ENCODE data around the gene GOLM1.

GOLM1 gene

DNA sequence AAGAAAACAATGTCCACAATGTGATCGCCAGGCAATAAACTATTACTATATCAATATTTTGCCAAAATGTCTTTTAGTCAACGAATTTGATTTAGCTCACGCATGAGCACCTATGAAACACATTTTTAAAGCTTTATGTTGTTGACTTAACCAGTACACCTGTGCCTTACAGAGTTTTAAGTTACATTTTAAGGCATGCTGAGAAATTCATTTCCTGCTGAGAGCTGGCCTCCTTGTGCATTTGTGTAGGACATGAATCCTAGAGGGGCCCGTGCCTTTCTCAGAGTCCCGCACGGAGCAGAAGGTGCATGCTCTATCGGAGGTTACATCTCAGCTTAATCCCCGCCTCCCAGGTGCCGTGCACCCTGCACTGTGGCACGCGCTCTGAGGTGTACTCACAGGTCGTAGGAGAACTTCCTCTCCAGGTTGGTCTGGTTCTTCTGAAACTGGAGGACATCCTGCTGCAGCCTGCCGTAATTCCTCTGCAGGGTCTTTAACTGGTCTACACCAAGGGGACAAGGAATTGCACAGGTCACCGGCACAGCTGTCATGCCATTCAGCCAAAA lies 53.2 kb downstream of the GOLM1 start:
- no peak for DNase-seq (ENCODE audit: low read depth in 3 of 3)

DNA sequence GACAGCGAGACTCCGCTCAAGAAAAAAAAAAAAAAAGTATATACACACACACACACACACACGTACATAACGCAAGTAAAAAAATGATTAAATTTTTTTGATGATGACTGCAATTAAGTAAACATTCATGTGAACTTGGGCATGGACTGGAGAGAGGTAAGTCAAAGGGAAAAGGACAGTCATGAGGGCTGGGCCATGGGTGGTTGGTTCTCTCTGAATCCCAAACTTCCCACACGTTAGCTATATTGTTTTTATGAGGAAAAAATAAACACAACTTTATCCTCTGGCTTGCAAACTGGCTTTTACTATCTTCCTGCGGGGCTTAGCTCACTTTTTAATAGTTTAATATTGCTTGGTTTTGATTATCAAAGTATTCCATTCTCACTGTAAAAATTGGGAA lies 53.7 kb downstream of the GOLM1 start:
- no peak for DNase-seq (ENCODE audit: low read depth in 3 of 3)

DNA sequence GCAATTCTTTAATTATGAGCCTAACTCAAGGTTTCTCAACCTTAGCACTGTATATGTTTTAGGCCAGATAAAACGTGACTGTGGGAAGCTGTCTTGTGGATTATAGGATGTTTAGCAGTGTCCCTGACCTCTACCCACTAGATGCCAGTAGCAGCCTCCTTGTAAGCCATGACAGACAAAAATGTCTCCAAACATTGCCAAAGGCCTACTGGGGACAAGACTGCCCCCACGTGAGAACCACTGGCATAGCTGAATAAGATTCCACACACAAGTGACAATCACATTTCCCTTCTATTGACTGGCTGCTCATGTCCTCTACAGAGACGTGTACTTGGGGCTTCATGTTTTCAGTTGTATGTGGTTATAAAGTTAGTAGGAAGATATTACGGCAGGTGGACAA lies 55.4 kb downstream of the GOLM1 start:
- no peak for DNase-seq (ENCODE audit: low read depth in 3 of 3)

DNA sequence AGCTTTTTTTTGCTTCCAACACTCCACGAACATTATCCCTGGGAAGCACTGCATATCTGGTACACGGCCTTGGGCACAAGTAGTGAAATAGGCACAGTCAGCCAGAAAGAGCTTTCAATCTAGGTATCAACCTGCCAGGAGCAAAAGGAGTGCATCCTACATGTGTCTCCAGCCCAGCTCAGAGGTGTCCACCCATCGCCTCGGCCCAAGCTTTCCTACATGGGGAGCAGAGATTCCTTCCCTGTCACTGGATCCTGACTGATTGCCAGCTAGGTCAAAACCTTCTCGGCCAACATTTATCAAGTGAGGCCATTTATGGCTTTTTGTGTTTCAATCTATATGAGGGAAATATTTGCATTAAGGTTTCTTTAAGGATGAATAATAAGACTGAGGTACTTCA lies 55.8 kb downstream of the GOLM1 start:
- no peak for DNase-seq (ENCODE audit: low read depth in 3 of 3)

DNA sequence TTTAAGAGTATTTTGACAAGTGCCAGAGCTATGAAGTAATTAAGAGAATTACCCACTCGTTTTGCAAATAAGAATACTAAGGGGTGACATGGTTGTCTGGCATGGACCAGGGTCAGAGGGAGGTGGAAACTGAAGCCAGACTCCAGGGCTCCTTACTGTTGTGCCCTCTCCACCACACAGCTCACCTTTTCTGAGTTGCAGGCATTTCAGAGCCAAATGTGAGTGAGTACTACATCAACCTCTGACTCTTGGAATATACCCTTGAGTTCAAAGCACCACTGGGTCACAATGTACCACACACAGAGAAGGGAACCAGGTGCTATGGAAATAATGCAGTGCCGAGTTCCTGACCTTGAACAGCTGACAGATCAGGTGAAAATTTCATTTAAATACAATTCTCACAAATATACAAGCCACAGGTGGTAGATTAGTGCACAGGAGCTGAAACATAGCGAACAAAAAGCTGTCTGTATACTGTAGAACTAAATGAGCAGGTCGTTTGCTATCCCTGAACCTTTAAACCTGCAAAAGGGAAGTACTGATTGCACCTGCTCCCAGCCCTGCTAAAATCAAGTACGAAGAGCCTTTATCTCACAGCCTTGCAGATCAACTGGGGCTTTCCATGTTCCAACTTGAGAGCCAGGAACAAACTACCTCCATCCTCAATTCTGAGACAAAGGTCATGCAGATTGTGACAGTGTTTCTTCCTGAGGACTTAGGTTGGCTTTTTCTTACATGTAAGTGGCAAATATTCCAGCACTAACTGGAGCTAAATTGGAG lies 57.0 kb downstream of the GOLM1 start:
- no peak for DNase-seq (ENCODE audit: low read depth in 3 of 3)

DNA sequence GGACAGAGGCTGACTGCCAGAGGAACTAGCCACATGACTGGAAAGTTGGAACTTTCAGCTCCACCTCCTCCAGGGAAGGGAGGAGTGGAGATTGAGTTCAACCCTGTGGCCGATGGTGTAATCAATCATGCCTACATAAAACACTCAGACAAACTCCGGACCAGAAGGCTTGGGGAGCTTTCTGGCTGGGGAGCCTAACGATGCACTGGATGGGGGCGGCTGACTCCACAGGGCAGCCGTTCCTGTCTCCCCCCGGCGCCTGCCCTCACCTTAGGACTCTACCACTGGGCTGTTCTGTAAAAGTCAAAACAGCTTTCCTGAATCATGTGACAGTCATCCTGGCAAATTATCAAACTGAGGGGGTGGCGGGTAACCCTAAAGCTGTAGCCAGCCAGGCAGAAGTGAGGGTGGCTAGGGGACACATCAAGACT lies 58.0 kb downstream of the GOLM1 start:
- DNase-seq (ENCODE audit: low read depth in 3 of 3), result no peak

DNA sequence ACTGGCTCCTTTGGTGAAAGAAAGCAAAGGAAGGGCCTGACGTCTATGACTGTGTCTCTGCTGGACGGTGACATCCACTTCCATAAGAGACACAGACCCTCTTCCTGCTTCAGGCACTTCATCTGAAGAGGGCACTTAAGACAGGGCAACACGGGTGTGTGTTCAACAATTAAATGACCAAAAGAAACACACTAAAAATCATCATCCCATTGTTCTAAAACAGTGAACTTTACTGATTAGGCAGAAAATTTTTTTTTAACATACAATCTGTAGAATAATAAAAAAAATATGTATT lies 58.5 kb downstream of the GOLM1 start:
- DNase-seq (ENCODE audit: low read depth in 3 of 3), result no peak

DNA sequence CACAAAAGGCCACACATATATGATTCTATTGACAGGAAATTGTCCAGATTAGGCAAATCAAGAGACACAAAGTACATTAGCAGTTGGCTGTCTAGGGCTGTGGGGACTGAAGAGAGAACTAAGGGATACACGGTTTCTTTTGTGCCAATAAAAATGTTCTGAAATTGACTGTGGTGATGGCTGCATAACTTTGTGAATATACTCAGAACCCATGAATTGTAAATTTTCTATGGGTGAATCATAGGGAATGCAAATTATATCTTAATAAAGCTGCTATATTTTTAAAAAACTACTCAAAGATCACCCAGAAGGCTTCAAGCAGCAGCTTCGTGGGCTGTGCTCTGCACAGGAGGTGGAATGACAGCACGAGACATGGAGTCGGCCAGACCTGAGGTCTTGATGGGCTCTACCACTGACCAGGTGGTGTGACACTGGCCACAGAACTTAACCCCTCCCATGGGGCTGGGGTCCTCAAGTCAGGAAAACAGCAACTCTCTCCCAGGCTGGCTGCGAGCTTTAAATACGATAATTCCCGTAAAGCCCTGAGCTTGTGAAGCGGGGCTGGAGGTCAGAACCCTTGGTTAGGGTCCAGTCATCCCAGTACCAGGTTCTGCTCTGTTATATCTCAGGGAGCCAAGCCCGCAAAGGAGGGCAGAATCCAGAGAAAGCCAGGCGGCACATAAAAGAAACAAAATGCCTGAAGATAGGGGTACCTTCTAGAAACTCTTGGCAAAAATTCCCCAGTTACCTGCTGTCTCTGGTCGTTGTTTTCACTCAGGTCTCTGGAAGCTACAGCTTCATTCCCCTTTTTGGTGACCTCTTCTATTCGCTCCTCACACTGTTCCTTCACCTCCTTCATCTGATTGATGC lies 59.1 kb downstream of the GOLM1 start:
- no peak for DNase-seq (ENCODE audit: low read depth in 3 of 3)

DNA sequence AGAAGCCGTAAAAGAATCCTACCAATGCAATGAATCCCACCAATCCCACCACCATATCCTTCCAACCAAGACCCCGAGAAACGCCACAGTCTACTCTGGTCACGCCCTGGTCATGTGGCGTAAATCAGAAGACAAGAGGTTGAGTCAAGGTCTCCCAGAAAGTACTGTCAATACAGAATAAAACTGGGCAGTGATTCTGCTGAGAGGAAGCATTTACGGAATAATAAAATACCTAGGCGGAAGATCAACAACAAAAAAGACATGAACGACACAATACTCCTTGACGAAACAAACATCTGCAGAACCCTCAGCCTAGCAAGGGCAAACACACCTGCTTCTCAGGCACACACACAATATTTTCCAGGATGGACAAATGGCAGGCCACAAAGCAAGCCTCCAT lies 62.8 kb downstream of the GOLM1 start:
- DNase-seq (ENCODE audit: low read depth in 3 of 3), result no peak

DNA sequence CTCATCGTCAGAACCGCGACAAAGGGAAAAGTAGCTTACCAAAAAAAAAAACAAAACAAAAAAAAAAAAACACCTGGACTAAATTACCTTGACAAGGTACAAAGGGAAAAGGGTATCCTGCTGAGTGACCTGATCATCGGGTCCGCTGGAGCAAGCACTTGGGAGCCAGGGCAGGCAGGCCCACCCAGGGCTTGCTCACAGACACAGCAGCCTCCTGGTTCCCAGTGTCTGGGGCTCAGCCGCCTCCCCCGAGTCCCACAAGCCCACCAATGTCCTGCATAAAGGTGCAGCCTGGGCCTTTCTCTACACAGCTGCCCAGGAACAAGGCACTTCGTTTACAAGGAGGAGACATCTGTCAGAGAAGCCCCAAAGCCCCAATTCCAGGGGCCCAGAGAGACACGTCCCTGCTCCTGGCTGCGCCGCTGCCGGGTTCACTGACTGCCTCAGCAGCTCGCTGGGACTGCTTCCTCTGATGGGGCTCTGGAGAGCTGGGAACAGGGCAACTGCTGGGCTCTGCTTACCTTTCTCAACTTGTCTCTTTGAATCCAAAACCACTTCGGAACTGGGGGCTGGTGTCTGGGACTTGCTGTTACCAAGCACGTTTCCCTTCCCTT lies 63.4 kb downstream of the GOLM1 start:
- no peak for DNase-seq (ENCODE audit: low read depth in 3 of 3)

DNA sequence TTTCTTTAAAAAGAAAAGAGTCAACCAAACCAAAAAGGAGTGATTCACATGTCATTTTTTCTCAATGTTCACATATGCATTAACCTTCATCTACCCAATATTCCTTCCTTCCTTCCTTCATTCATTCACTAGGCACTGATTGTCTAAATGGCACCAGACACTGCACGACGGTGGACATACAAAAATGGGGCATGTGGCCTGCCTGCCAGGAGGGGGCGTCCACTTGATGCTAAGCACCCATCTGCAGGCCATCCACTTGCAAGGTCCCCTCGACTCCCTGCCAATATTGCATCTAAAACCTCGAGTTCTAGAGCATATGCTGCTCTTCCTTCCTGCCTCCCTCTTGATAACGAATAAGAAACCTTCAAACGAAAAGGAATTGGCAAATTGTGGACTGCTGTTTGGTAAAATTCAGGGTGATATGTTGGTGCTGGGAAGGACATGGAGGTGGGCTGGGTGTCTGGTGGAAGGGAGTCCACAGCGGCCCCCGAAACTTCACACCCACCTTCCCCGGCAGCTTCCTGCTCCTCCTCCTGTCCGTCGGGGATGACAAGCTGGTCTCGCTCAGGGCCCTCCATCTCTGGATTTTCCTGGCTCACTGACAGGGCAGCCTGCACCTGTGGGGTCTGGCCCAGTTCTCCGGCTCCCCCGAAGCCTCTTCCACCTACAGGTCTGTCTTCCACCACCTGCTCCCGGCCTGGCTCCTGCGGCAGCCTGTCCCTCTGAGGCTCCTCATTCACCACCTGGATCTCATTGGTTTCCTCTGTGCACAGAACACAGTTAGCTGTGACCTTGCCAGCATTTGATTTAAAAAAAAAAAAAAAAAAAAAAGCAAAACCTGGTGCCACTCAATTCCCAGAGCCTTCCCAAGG lies 64.3 kb downstream of the GOLM1 start:
- DNase-seq (ENCODE audit: low read depth in 3 of 3), result no peak

DNA sequence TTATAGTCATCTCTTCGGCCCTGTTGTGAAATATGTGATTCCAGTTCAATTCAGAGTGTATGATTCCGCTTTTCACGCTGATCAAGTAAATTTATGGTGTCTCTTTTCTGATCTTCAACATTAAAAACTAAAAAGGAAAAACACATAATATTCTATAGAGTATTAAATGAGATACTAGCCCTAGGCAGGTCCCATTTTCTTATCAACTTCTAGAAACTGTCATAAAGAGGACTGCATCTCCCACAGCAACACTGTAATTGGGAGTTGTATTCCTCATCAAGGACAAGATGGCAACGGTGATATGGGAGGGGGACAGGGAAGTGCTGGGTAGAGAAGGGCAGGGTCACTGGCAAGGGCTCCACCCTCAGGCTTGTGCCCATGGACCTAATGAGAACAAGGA lies 71.6 kb downstream of the GOLM1 start:
- no peak for DNase-seq (ENCODE audit: low read depth in 3 of 3)

DNA sequence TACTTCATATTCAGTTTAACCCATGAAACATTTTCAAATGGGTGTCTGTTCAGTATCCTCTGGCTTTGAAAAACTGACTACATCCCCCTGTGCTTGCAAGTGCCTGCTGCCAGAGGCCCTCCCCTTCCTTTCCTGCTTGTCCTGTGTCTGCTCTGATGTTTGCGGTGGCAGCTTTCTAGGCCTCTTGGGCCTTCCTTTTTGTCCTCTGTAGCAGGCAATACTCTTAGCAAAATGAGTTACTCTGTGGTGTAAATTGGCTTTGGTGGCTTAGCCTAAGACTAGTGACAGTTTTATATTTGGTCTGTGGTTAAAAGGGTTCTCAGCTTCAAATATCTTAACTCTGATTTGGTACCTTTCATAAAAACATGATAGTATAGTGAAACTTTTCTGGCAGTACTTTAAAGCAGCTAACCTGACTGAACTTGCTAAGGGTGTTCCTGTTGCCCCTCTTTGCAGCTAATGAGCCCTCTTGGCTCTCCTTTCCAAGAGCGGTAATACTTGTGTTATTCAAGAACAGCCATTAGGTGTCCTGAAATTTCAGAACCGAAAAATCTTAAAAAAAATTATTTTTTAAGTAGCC lies 76.6 kb downstream of the GOLM1 start:
- no peak for DNase-seq (ENCODE audit: low read depth in 3 of 3)

DNA sequence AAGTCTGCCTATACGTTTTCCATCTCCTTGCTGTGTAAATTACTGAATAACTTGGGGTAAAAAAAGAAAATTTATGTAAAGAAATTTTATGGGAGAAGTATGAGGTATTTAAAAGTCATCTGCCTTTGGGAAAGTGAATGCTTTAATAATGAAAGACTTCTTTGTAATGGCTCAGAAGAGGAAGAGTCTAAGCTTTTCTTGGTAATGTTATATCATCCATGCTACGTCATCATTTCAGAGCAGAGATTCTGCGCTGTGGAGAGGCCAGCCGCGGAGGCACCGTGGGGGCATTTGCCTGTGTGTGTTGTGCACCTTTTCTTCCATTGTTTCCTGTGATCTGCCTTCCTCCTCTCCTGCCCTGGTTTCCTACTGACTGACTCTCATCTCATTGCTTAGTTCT lies 78.2 kb downstream of the GOLM1 start:
- DNase-seq (ENCODE audit: low read depth in 3 of 3), result no peak

DNA sequence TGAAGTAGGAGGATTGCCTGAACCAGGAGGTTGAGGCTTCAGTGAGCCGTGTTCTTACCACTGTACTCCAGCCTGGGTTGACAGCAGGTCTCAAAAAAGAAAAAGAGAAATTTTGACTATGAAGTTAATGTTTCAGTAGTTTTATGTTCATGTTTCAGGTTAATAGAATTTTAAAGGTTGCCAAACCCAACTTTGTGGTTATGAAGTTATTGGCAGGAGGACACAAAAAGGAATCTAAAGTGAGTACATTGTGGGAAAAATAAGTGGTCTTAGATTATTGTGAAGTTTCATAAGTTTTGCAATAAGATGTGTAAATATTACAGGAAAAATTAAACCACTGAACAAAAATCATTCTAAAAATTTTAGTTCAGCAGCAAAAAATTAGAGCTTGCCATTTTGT lies 78.6 kb downstream of the GOLM1 start:
- no peak for DNase-seq (ENCODE audit: low read depth in 3 of 3)

DNA sequence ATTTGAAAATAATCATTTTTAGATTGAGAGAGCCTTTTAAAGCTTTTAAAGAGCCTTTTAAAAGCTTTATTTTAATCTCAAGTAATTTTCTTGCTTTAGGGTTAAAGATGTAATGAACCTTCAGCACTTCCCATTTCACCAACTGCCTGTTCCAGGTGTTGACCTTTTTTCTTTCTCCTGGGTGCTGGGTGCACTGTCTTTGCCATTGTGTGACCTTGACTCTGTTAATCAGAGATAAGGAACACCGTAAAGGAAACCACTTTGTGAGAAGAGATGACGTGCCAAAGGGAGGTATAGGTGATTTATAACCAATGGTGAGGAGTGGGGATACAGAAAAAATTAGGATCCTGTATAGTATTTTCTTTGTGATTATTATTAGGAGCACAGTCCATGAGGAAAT lies 90.2 kb downstream of the GOLM1 start:
- no peak for DNase-seq (ENCODE audit: low read depth in 3 of 3)

DNA sequence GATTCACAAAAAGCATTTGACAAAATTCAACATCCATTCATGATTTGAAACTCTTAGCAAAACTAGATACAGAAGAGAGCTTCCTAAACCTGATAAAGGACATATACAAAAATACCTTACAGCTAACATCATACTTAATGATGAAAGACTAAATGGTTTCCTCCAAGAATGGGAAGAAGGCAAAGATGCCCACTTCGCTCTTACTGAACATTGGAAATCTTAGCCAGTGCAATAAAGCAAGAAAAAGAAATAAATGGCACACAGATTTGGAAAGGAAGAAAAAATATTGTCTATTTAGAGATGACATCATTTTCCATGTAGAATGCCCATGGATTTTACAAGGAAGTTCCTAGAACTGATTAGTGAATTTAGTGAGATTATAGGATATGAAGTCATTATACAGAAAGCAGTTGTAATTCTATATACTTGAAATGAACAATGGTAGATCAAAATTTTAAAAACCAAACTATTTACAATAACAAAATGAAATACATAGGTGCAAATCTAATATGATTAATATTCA lies 94.0 kb downstream of the GOLM1 start:
- no peak for DNase-seq (ENCODE audit: low read depth in 3 of 3)

DNA sequence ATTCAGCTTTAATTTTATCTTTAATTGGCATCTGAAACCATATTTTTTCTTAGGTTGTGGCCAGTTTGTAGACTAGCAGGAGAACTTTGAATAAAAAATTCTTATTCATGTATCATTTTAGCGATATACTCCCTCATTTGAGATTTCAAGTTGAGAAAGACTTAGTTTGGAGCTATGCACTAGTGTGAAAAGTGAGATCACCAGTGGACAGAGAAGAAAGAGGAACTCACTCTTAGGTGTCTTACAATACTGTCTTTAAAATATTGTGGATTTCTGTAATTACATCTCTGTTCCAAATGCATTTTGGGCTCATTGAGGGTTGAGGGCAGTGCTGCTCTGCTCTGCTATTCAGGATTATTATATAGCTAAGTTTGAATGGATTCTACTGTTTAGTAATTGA lies 103.8 kb downstream of the GOLM1 start:
- DNase-seq (ENCODE audit: low read depth in 3 of 3), result no peak

DNA sequence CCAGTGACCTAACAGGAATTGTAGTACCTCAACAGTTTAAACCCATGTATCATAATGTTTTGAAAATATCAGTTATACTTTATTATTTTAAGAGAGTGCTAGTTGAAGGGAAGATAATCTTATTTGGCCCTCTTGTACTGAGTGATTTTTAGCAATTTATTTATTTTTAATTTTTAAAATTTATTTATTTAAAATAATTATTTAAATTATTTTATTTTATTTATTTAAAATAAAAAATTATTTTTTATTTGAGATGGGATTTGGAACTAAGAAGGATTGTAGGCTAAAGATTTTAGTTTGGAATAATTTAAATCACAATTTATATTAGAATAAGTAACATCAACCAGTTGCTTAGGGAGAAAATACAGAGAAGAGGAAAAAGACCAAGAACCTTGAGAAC lies 104.3 kb downstream of the GOLM1 start:
- DNase-seq (ENCODE audit: low read depth in 3 of 3), result no peak

DNA sequence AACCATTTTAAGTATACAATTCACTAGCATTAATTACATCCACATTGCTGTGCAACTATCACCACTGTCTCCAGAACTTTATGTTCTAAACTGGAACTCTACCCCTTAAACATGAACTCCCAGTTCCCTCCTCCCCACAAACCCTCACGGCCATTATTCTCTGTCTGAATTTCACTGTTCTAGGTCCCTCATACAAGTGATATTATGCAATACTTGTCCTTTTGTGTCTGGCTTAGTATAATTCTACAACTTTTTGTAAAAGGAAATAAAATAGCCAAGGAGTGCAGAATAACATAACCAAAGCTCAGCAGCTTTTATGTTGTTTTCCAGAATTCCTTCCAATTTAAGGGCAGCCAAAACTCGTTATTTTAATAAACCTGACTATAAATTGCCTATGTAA lies 105.2 kb downstream of the GOLM1 start:
- no peak for DNase-seq (ENCODE audit: low read depth in 3 of 3)

DNA sequence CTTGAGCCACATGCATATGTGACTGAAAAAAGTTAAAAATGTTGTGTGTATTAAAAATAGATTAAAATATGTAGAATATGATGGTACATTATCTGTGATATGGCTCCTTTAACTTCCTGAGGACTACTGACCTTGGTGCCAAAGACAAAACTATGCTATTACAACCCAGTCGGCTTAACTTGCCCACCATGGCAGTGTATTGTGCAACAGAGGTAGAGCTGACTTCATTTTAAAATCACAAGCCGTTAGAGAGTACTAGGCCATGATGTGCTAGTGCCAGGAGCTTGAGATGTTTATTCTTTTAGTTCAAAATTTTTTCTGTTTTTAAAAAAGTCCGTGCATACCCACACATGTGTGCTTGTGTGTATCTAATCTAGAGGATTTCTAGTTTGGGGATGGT lies 112.1 kb downstream of the GOLM1 start:
- DNase-seq (ENCODE audit: low read depth in 3 of 3), result no peak
